ENCODE measurements around the gene CEND1. TPM values are rescaled to one million over a fixed set of nuclear protein-coding genes. Genes with fewer than 3 reads are reported as not detected.

Gene CEND1
- total and polyA plus RNA-seq, 2 donors (not counting 1 experiment from before 2014, with no cell fraction given): 0.25 to 1.3 TPM

- H3K79me2 ChIP-seq (ENCODE audit: control insufficient read depth, insufficient read depth, low read length): peaks cover 3% of the 10 kb centered on the region
- H3K9me3 ChIP-seq (ENCODE audit: control insufficient read depth, insufficient read depth, low read depth, low read length): no peaks in the 10 kb centered on the region
- no peak overlapping the region for H3K9ac ChIP-seq (ENCODE audit: insufficient read depth, low read length)
- no peak overlapping the region for H3K4me2 ChIP-seq (ENCODE audit: extremely low read depth, insufficient read depth, low read length)
- TF ChIP-seq EZH2 (IDR thresholded peaks at IDR 0.05; ENCODE audit: low read length, missing control alignments) (no peak), CTCF (conservative IDR thresholded peaks at IDR 0.05 in 1 of 2, IDR thresholded peaks at IDR 0.05 in 1 of 2; ENCODE audit: low read depth in 1 of 2, low read length in 2 of 2) (no peak)
- no peak overlapping the region for H3K4me3 ChIP-seq (replicated peaks in 1 of 4; ENCODE audit: control extremely low read depth in 1 of 4, insufficient read depth in 1 of 4, low read depth in 3 of 4, low read length in 4 of 4)
- no peak for DNase-seq (ENCODE audit: low read depth in 2 of 2)
- H3K4me1 ChIP-seq (ENCODE audit: control insufficient read depth, extremely low read depth, insufficient read depth, low read length): peaks cover 17% of the 10 kb centered on the region
- H4K20me1 ChIP-seq (ENCODE audit: control insufficient read depth, extremely low read depth, insufficient read depth, low read length): no peaks in the 10 kb centered on the region
- H2AFZ ChIP-seq (ENCODE audit: low read length): no peak overlapping the region
- no peak overlapping the region for H3K27ac ChIP-seq (ENCODE audit: insufficient read depth, low read length)
- H3K36me3 ChIP-seq (ENCODE audit: control insufficient read depth, insufficient read depth, low read length): peaks cover 20% of the 10 kb centered on the region
- H3K27me3 ChIP-seq (ENCODE audit: control insufficient read depth, insufficient read depth, low read length): no peaks in the 10 kb centered on the region
These were observed 11.3 kb upstream of the CEND1 start for GRCh38 chr11:801097-801780.

GRCh38 chr11:800473-800872, 10.6 kb upstream of the CEND1 start:
- no peak overlapping the region for H3K4me2 ChIP-seq (ENCODE audit: extremely low read depth, insufficient read depth, low read length)
- no peak overlapping the region for H2AFZ ChIP-seq (ENCODE audit: low read length)
- H3K79me2 ChIP-seq (ENCODE audit: control insufficient read depth, insufficient read depth, low read length): peaks cover 7% of the 10 kb centered on the region
- H3K4me3 ChIP-seq (replicated peaks in 1 of 4; ENCODE audit: control extremely low read depth in 1 of 4, insufficient read depth in 1 of 4, low read depth in 3 of 4, low read length in 4 of 4): no peak overlapping the region
- H3K9me3 ChIP-seq (ENCODE audit: control insufficient read depth, insufficient read depth, low read depth, low read length): no peaks in the 10 kb centered on the region
- no peak for DNase-seq (ENCODE audit: low read depth in 2 of 2)
- peaks cover 20% of the 10 kb centered on the region for H3K36me3 ChIP-seq (ENCODE audit: control insufficient read depth, insufficient read depth, low read length)
- H3K27ac ChIP-seq (ENCODE audit: insufficient read depth, low read length): no peak overlapping the region
- peaks cover 17% of the 10 kb centered on the region for H3K4me1 ChIP-seq (ENCODE audit: control insufficient read depth, extremely low read depth, insufficient read depth, low read length)
- H3K9ac ChIP-seq (ENCODE audit: insufficient read depth, low read length): no peak overlapping the region
- no peak for TF ChIP-seq CTCF (conservative IDR thresholded peaks at IDR 0.05 in 1 of 2, IDR thresholded peaks at IDR 0.05 in 1 of 2; ENCODE audit: low read depth in 1 of 2, low read length in 2 of 2)
- TF ChIP-seq EZH2 (IDR thresholded peaks at IDR 0.05; ENCODE audit: low read length, missing control alignments): no peak
- H3K27me3 ChIP-seq (ENCODE audit: control insufficient read depth, insufficient read depth, low read length): no peaks in the 10 kb centered on the region
- no peaks in the 10 kb centered on the region for H4K20me1 ChIP-seq (ENCODE audit: control insufficient read depth, extremely low read depth, insufficient read depth, low read length)

GRCh38 chr11:799641-800316, 9.9 kb upstream of the CEND1 start:
- no peaks in the 10 kb centered on the region for H3K9me3 ChIP-seq (ENCODE audit: control insufficient read depth, insufficient read depth, low read depth, low read length)
- H3K4me3 ChIP-seq (replicated peaks in 1 of 4; ENCODE audit: control extremely low read depth in 1 of 4, insufficient read depth in 1 of 4, low read depth in 3 of 4, low read length in 4 of 4): no peak overlapping the region
- peaks cover 13% of the 10 kb centered on the region for H3K79me2 ChIP-seq (ENCODE audit: control insufficient read depth, insufficient read depth, low read length)
- no peak overlapping the region for H3K9ac ChIP-seq (ENCODE audit: insufficient read depth, low read length)
- no peaks in the 10 kb centered on the region for H3K27me3 ChIP-seq (ENCODE audit: control insufficient read depth, insufficient read depth, low read length)
- no peaks in the 10 kb centered on the region for H4K20me1 ChIP-seq (ENCODE audit: control insufficient read depth, extremely low read depth, insufficient read depth, low read length)
- peaks cover 20% of the 10 kb centered on the region for H3K36me3 ChIP-seq (ENCODE audit: control insufficient read depth, insufficient read depth, low read length)
- H3K27ac ChIP-seq (ENCODE audit: insufficient read depth, low read length): no peak overlapping the region
- no peak overlapping the region for H2AFZ ChIP-seq (ENCODE audit: low read length)
- no peak overlapping the region for H3K4me2 ChIP-seq (ENCODE audit: extremely low read depth, insufficient read depth, low read length)
- no peak for TF ChIP-seq CTCF (conservative IDR thresholded peaks at IDR 0.05 in 1 of 2, IDR thresholded peaks at IDR 0.05 in 1 of 2; ENCODE audit: low read depth in 1 of 2, low read length in 2 of 2)
- TF ChIP-seq EZH2 (IDR thresholded peaks at IDR 0.05; ENCODE audit: low read length, missing control alignments): no peak
- peaks cover 17% of the 10 kb centered on the region for H3K4me1 ChIP-seq (ENCODE audit: control insufficient read depth, extremely low read depth, insufficient read depth, low read length)
- DNase-seq (ENCODE audit: low read depth in 2 of 2): no peak
